ENCODE data around the gene GALNTL6. TPM values are rescaled to one million over a fixed set of nuclear protein-coding genes. Genes with fewer than 3 reads are reported as not detected.

The GALNTL6 gene
- total RNA-seq, 1 experiment from 2014 or later = not detected

DNA sequence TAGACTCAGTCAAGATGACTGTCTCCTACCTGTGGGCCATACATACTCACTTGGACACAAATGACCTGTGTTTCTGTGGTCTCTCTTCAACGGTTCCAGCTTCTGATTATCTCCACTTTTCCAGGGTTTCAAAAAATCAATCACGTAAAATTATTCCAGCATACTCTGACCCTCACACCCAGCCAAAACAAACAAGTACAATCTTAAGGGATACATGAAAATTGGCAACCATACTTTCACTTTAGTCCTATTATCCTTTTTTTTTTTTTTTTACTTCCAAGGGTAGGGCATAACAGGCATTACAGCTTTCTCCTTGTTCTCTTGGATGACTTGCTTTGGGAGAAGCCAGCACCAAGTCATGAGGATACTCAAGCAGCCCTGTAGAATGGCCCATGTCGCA lies 1129.6 kb downstream of the GALNTL6 start:
- H3K36me3 Mint-ChIP-seq (ENCODE audit: insufficient read depth in 1 of 3, low read depth in 3 of 3) = no peaks in the 10 kb centered on the region
- H2BK20ac ChIP-seq (ENCODE audit: low read depth, low read length, poor library complexity, severe bottlenecking) = no peak overlapping the region
- no peak overlapping the region for H2BK120ac ChIP-seq (ENCODE audit: low read depth, low read length, poor library complexity, severe bottlenecking)
- H3K79me2 ChIP-seq (ENCODE audit: insufficient read depth, low read length) = no peaks in the 10 kb centered on the region
- H3K9me3 Mint-ChIP-seq = no peaks in the 10 kb centered on the region
- no peak overlapping the region for H3K27ac Mint-ChIP-seq
- H3K4me1 Mint-ChIP-seq = peaks cover 9% of the 10 kb centered on the region in 2 experiments
- H3K4ac ChIP-seq (ENCODE audit: low read depth, low read length) = no peak overlapping the region
- H2AK5ac ChIP-seq (ENCODE audit: insufficient read length, low read length) = no peak overlapping the region
- no peak overlapping the region for H4K8ac ChIP-seq (replicated peaks; ENCODE audit: insufficient read length, low read depth, low read length)
- no peak for TF ChIP-seq CTCF (conservative IDR thresholded peaks at IDR 0.05)
- no peak for DNase-seq
- H2BK5ac ChIP-seq (ENCODE audit: insufficient read length, low read length) = no peak overlapping the region
- no peak overlapping the region for H4K5ac ChIP-seq (ENCODE audit: insufficient read length, low read depth, low read length)
- no peak overlapping the region for H3T11ph ChIP-seq (ENCODE audit: low read length)
- H3K4me2 ChIP-seq (ENCODE audit: insufficient read depth, insufficient read length, low read length) = no peak overlapping the region
- H3K4me1 ChIP-seq (ENCODE audit: insufficient read depth, low read length) = no peaks in the 10 kb centered on the region; the same call in 1 of the 2 replicates
- H3K79me1 ChIP-seq (ENCODE audit: insufficient read depth, low read depth, low read length, poor library complexity, severe bottlenecking) = no peaks in the 10 kb centered on the region
- no peaks in the 10 kb centered on the region for H3K27me3 ChIP-seq (ENCODE audit: insufficient read depth, low read length)
- no peak overlapping the region for H4K91ac ChIP-seq (ENCODE audit: insufficient read length, low read depth, low read length)
- H3K56ac ChIP-seq (ENCODE audit: insufficient read length, low read depth, low read length) = no peak overlapping the region
- H3K14ac ChIP-seq (ENCODE audit: insufficient read depth, low read length) = no peak overlapping the region
- H2BK12ac ChIP-seq (ENCODE audit: insufficient read length, low read depth, low read length) = no peak overlapping the region
- no peak overlapping the region for H2AFZ ChIP-seq (ENCODE audit: low read length)
- H3K27ac ChIP-seq (ENCODE audit: insufficient read length, low read depth, low read length) = no peak overlapping the region
- H3K9me3 ChIP-seq (ENCODE audit: control insufficient read depth, low read depth, low read length) = no peaks in the 10 kb centered on the region
- H3K23me2 ChIP-seq (ENCODE audit: insufficient read length, low read depth, low read length, poor library complexity, severe bottlenecking) = no peaks in the 10 kb centered on the region
- no peak overlapping the region for H3K4me3 Mint-ChIP-seq
- H3K23ac ChIP-seq (ENCODE audit: insufficient read length, low read depth, low read length) = no peak overlapping the region
- no peaks in the 10 kb centered on the region for H4K20me1 ChIP-seq (ENCODE audit: control insufficient read depth, insufficient read depth, insufficient read length)
- no peak overlapping the region for H3K18ac ChIP-seq (ENCODE audit: insufficient read length, low read depth, low read length)
- WGBS (ENCODE audit: extremely low coverage, insufficient read length, low lambda C conversion rate) = no CpG with 5 or more reads among the region's 3 CpGs
- no peak overlapping the region for H3K9ac ChIP-seq (ENCODE audit: extremely low read depth, insufficient read length, low read length)
- no peak overlapping the region for H2BK15ac ChIP-seq (ENCODE audit: low read depth, low read length)
- H3K27me3 Mint-ChIP-seq (ENCODE audit: low read depth) = no peaks in the 10 kb centered on the region; the same call in 1 of the 2 replicates
